ENCODE results near the gene ADSL.

- TF ChIP-seq CTCF (IDR thresholded peaks at IDR 0.05), result no peak
- no peak for TF ChIP-seq EZH2phosphoT487 (IDR thresholded peaks at IDR 0.05)
- TF ChIP-seq EZH2 (IDR thresholded peaks at IDR 0.05), result no peak
These were observed 82.5 kb downstream of the ADSL start for GRCh38 chr22:40428796-40429195.
